Body of pancreas (tissue), 4 donors: ENCODE data around the gene SLC25A44.

Experiments
- CTCF ChIP-seq, 7 experiments: fragments of 450-650 bp in 4 of 7; fragments of 200-600 bp in 3 of 7; sonication (generic) in 3 of 7; IDR thresholded peaks; one replicate each; pipeline ENCODE4 v1.5.1; 2016 to 2019; ENCODE audit warnings: antibody characterized with exemption in 7 of 7
- POLR2A ChIP-seq, 3 donors: fragments of 450-650 bp; IDR thresholded peaks; one replicate each; pipeline ENCODE4 v1.6.1; 2016; ENCODE audit warnings: antibody characterized with exemption in 3 of 3, mild to moderate bottlenecking in 2 of 3

- no peak for TF ChIP-seq CTCF (IDR thresholded peaks at IDR 0.05)
- no peak for TF ChIP-seq POLR2A (IDR thresholded peaks at IDR 0.05)
Measured at GRCh38 chr1:156241311-156241811, 47.5 kb downstream of the SLC25A44 start.
